HG03139 (cell line): ENCODE measurements around the gene RSAD1.
"Not testable (repeated sequence)": the region's sequence is repeated elsewhere in the genome, so short reads cannot be mapped to it uniquely, and the experiment has no call there.

Source experiments
- ATAC-seq: cut with Tn5 transposase; IDR thresholded peaks from one replicate; pipeline ENCODE4 v1.9.1; 2021; ENCODE audit not compliant: unreplicated experiment

The RSAD1 gene

GRCh38 chr17:50471009-50471905 lies 7.4 kb upstream of the RSAD1 start:
- no peak for ATAC-seq

GRCh38 chr17:50472286-50472685 lies 6.4 kb upstream of the RSAD1 start:
- no peak for ATAC-seq

- ATAC-seq: not testable (repeated sequence)
Measured at GRCh38 chr17:50472761-50473161, 5.9 kb upstream of the RSAD1 start.

- ATAC-seq: no peak
Measured at GRCh38 chr17:50473901-50474300, 4.8 kb upstream of the RSAD1 start.

GRCh38 chr17:50474523-50474922 lies 4.1 kb upstream of the RSAD1 start:
- no peak for ATAC-seq

- no peak for ATAC-seq
Measured at GRCh38 chr17:50475362-50475761, 3.3 kb upstream of the RSAD1 start.

GRCh38 chr17:50475775-50476544 lies 2.7 kb upstream of the RSAD1 start:
- ATAC-seq: not testable (repeated sequence)

GRCh38 chr17:50476545-50477315 lies 1.9 kb upstream of the RSAD1 start:
- no peak for ATAC-seq

GRCh38 chr17:50477976-50478375 lies 684 bp upstream of the RSAD1 start:
- no peak for ATAC-seq

- ATAC-seq: no peak
Measured at GRCh38 chr17:50479522-50480141, 972 bp downstream of the RSAD1 start.

GRCh38 chr17:50480142-50480764 lies 1.6 kb downstream of the RSAD1 start:
- no peak for ATAC-seq

GRCh38 chr17:50480854-50481490 lies 2.3 kb downstream of the RSAD1 start:
- ATAC-seq: no peak

- ATAC-seq: no peak
Measured at GRCh38 chr17:50481648-50482047, 3.0 kb downstream of the RSAD1 start.

- ATAC-seq: no peak
Measured at GRCh38 chr17:50482110-50482509, 3.5 kb downstream of the RSAD1 start.

GRCh38 chr17:50482516-50482915 lies 3.9 kb downstream of the RSAD1 start:
- ATAC-seq: no peak

- ATAC-seq: no peak
Measured at GRCh38 chr17:50483266-50483665, 4.6 kb downstream of the RSAD1 start.

GRCh38 chr17:50484386-50485155 lies 5.9 kb downstream of the RSAD1 start:
- ATAC-seq: no peak

- ATAC-seq: no peak
Measured at GRCh38 chr17:50487213-50488096, 8.8 kb downstream of the RSAD1 start.
